ENCODE results near the gene SORCS3.

DNA sequence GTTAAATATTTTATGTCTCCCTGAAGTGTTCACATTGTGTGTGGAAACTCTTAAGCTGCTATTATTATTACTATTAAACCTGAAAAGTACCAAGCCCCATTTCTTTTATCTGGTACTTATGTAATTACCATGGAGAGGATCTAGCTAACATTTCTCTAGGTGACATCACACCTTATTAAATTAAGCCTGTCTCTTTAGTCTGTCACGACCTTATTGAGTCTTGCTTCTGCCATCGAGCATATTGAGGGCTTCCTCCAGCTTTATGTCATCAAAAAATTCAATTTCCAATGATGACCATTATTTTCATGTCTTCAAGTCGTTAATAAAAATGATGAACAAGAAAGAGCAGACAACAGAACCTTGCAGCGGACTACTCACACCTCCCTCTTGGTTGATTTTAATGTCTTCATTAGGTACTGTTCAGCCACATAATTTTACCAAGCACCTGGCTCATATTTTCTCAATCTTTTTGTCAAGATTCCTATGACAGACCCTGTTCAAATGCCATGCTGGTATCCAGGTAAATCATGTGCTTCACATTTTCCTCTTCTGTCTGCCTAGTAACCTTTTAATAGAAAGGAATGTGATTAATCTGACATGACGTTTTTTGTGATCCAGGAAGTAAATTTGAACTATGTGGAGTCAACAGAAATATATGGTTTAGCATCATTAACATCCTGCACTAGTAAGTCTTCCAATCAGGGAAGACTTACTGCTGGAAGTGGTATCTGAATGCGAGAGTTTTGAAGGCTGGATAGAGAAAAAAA lies 556.7 kb downstream of the SORCS3 start:
- TF ChIP-seq, protein P1, sequence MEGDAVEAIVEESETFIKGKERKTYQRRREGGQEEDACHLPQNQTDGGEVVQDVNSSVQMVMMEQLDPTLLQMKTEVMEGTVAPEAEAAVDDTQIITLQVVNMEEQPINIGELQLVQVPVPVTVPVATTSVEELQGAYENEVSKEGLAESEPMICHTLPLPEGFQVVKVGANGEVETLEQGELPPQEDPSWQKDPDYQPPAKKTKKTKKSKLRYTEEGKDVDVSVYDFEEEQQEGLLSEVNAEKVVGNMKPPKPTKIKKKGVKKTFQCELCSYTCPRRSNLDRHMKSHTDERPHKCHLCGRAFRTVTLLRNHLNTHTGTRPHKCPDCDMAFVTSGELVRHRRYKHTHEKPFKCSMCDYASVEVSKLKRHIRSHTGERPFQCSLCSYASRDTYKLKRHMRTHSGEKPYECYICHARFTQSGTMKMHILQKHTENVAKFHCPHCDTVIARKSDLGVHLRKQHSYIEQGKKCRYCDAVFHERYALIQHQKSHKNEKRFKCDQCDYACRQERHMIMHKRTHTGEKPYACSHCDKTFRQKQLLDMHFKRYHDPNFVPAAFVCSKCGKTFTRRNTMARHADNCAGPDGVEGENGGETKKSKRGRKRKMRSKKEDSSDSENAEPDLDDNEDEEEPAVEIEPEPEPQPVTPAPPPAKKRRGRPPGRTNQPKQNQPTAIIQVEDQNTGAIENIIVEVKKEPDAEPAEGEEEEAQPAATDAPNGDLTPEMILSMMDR (IDR thresholded peaks at IDR 0.05) = no peak
- TF ChIP-seq POLR2A (IDR thresholded peaks at IDR 0.05) = no peak

All from esophagus squamous epithelium (tissue), 4 donors.